ENCODE data around the gene SCG2. TPM values are rescaled to one million over a fixed set of nuclear protein-coding genes. Genes with fewer than 3 reads are reported as not detected.
A peak's percentile ranks its signal among the peaks of the same experiment; 100 is the strongest.

SCG2 gene
- total RNA-seq, 6 experiments from 2014 or later, result 0.23 to 0.97 (median 0.37) TPM

GRCh38 chr2:223599640-223600380 is 2.4 kb downstream of the SCG2 start:
- no peaks in the 10 kb centered on the region; the same call in 1 of the 2 replicates for H3K27me3 Mint-ChIP-seq (ENCODE audit: insufficient read depth)
- H3K36me3 Mint-ChIP-seq (ENCODE audit: low read depth), result peaks cover 6% of the 10 kb centered on the region
- DNase-seq, result no peak
- peaks cover 49% of the 10 kb centered on the region for H3K4me1 Mint-ChIP-seq (ENCODE audit: low read depth)
- no peaks in the 10 kb centered on the region for H3K9me3 Mint-ChIP-seq
- no peak for TF ChIP-seq CTCF (IDR thresholded peaks at IDR 0.05)
- H3K4me3 Mint-ChIP-seq, result peak overlapping the region; percentile 56
- no peak overlapping the region for H3K27ac Mint-ChIP-seq

GRCh38 chr2:223598994-223599639 is 3.0 kb downstream of the SCG2 start:
- peak; percentile 66 for DNase-seq
- Mint-ChIP-seq H3K9me3 (no peaks in the 10 kb centered on the region), H3K27ac (peak overlapping the region; percentile 90), H3K36me3 (ENCODE audit: low read depth) (peaks cover 6% of the 10 kb centered on the region), H3K4me3 (peak overlapping the region; percentile 56), H3K4me1 (ENCODE audit: low read depth) (peaks cover 49% of the 10 kb centered on the region), H3K27me3 (ENCODE audit: insufficient read depth) (no peaks in the 10 kb centered on the region; the same call in 1 of the 2 replicates)
- no peak for TF ChIP-seq CTCF (IDR thresholded peaks at IDR 0.05)

GRCh38 chr2:223597076-223597475 is 5.1 kb downstream of the SCG2 start:
- peaks cover 36% of the 10 kb centered on the region for H3K4me1 Mint-ChIP-seq (ENCODE audit: low read depth)

GRCh38 chr2:223596208-223596607 is 6.0 kb downstream of the SCG2 start:
- H3K27ac Mint-ChIP-seq, result no peak overlapping the region
- peaks cover 6% of the 10 kb centered on the region for H3K36me3 Mint-ChIP-seq (ENCODE audit: low read depth)
- no peaks in the 10 kb centered on the region for H3K9me3 Mint-ChIP-seq
- TF ChIP-seq CTCF (IDR thresholded peaks at IDR 0.05), result peak; percentile 30; the same call in 1 of the 2 replicates
- H3K4me1 Mint-ChIP-seq (ENCODE audit: low read depth), result peaks cover 36% of the 10 kb centered on the region
- no peaks in the 10 kb centered on the region; the same call in 1 of the 2 replicates for H3K27me3 Mint-ChIP-seq (ENCODE audit: insufficient read depth)
- no peak for DNase-seq
- H3K4me3 Mint-ChIP-seq, result no peak overlapping the region

More at GRCh38 chr2:223597076-223597475, 5.1 kb downstream of the SCG2 start:
- no peak for TF ChIP-seq CTCF (IDR thresholded peaks at IDR 0.05)
- Mint-ChIP-seq H3K9me3 (no peaks in the 10 kb centered on the region), H3K36me3 (ENCODE audit: low read depth) (peaks cover 6% of the 10 kb centered on the region), H3K4me3 (no peak overlapping the region), H3K27me3 (ENCODE audit: insufficient read depth) (no peaks in the 10 kb centered on the region; the same call in 1 of the 2 replicates), H3K27ac (no peak overlapping the region)
- DNase-seq, result no peak

GRCh38 chr2:223594831-223595230 is 7.3 kb downstream of the SCG2 start:
- DNase-seq, result no peak
- Mint-ChIP-seq H3K4me3 (no peak overlapping the region), H3K4me1 (ENCODE audit: low read depth) (peaks cover 30% of the 10 kb centered on the region), H3K27me3 (ENCODE audit: insufficient read depth) (no peaks in the 10 kb centered on the region; the same call in 1 of the 2 replicates), H3K27ac (no peak overlapping the region), H3K36me3 (ENCODE audit: low read depth) (peaks cover 6% of the 10 kb centered on the region), H3K9me3 (no peaks in the 10 kb centered on the region)
- TF ChIP-seq CTCF (IDR thresholded peaks at IDR 0.05), result no peak

Measured in HFFc6 (cell line).